ENCODE results near the gene COL15A1.
A peak's percentile ranks its signal among the peaks of the same experiment; 100 is the strongest.

COL15A1 gene

DNA sequence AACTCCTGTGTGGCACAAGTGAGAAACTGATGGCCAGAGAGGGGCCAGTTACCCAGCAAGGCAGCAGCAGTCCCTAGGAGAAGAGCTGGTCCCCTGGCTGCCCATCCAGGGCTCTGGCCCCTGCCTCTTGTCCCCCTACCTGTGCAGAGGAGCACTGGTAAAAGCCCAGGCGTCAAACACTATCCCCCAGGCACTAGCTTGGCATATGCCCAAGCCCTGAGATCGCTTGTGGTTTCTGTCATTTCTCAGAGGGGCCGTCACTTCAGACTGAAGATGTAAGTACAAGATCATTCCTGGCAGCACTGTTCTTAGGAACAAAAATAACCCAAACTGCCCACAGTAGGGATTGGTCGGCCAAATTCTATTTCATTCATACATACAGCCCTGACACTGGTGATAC, 53.9 kb downstream of the COL15A1 start:
- TF ChIP-seq, protein P1, sequence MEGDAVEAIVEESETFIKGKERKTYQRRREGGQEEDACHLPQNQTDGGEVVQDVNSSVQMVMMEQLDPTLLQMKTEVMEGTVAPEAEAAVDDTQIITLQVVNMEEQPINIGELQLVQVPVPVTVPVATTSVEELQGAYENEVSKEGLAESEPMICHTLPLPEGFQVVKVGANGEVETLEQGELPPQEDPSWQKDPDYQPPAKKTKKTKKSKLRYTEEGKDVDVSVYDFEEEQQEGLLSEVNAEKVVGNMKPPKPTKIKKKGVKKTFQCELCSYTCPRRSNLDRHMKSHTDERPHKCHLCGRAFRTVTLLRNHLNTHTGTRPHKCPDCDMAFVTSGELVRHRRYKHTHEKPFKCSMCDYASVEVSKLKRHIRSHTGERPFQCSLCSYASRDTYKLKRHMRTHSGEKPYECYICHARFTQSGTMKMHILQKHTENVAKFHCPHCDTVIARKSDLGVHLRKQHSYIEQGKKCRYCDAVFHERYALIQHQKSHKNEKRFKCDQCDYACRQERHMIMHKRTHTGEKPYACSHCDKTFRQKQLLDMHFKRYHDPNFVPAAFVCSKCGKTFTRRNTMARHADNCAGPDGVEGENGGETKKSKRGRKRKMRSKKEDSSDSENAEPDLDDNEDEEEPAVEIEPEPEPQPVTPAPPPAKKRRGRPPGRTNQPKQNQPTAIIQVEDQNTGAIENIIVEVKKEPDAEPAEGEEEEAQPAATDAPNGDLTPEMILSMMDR (IDR thresholded peaks at IDR 0.05; ENCODE audit: control insufficient read depth, insufficient read depth, low read depth, low read length, missing control alignments) = no peak
- DNase-seq (ENCODE audit: low read depth) = no peak

DNA sequence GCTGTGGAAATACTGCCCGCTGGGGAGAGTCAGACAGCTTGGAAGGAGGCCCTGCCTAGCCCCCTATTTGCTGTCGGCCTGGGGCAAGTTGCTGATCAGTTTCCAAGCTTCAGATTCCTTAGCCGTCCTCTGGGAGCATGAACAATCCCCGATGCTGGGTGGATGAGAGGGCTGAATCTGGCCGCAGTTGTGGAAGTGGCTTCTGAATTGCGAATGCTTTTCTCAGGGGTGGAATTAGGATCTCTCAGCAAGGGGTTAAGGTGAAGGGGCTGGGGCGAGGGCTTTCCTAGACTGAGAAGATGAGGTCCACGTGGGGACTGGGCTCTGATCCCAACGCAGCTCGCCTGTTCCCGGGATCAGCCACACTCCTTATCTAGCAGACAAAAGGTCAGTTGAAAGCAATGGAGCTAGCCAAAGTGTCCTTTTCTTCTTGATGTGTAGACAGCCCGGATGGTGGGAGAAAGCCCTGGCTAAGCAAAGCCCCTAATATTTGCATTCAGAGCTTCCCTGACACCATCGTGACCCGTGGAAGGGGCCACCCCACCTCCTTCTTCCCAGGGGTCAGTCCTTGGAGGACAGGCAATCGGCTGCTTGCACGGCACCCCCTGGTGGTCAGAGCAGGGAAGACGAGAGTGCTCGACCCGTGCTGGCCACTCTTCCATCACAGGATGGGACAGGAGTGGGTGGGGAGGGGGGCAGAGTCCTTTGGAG, 54.9 kb downstream of the COL15A1 start:
- TF ChIP-seq, protein P1 (IDR thresholded peaks at IDR 0.05; ENCODE audit: control insufficient read depth, insufficient read depth, low read depth, low read length, missing control alignments) = peak; percentile 93

More for the DNA sequence above, 53.9 kb downstream of the COL15A1 start:
- H3K4me3 ChIP-seq (ENCODE audit: control insufficient read depth, low read depth, low read length) = no peak overlapping the region

DNA sequence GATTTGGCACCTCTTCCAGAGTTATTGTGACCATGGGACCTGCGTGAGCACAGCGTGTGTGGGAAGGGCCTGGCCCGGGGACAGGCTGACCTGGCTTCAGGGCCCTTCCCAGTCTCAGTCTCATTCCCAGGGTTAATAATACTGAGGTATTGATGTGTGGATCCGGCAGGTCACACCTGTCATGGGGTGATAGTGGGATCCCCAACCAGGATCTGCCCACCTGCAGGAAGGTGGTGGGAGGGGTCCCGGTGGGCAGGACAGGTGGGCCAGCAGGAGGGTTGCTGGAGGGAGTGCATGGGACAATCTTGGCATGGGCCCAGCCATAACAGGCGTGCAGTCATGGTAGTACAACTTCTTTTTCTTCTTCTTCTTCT, 55.4 kb downstream of the COL15A1 start:
- TF ChIP-seq, protein P1 (IDR thresholded peaks at IDR 0.05; ENCODE audit: control insufficient read depth, insufficient read depth, low read depth, low read length, missing control alignments) = no peak
- DNase-seq (ENCODE audit: low read depth) = no peak

More for the DNA sequence above, 54.9 kb downstream of the COL15A1 start:
- no peak for DNase-seq (ENCODE audit: low read depth)
- H3K4me3 ChIP-seq (ENCODE audit: control insufficient read depth, low read depth, low read length) = no peak overlapping the region

DNA sequence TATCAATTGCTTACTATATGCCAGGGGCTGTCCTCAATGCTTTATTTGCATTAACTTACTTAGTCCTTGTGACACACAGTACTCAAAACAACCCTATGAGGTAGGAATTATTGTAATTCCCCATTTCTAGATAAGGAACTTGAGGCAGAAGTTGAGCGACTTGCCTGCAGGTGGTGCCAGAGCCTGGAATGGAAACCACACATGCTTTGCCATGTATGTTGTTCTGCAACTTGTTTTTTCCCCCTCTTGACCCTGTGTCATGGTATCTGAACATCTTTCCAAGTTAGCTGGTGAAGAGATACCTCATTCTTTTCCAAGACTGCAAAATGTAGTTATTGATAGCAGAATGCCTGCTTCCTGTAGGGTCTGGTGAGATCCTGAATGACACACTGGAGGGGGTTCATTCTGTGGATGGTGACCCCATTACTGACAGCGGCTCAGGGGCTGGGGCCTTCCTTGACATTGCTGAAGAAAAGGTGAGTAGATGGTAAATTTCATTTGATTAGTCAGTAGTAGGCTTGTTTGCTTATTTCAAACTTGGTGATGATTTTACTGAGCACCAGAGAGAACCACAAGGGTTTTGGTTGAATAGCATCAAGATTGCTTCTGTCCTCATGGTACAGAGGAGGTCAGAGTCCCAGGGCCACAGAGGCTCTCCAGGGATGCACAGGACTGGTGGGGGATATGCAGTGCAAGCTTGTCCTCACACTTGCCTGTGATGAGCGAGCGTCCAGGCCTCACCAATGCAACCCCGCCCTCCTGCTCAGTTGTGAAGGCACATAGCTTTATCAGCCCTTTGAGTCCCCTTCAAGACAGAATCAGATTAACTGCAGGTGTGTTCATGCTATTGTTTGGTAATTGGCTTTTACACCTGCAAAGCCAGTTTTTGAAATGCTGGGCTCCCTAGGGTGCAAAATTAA, 57.0 kb downstream of the COL15A1 start:
- no peak overlapping the region for H3K4me3 ChIP-seq (ENCODE audit: control insufficient read depth, low read depth, low read length)
- DNase-seq (ENCODE audit: low read depth) = no peak
- TF ChIP-seq, protein P1 (IDR thresholded peaks at IDR 0.05; ENCODE audit: control insufficient read depth, insufficient read depth, low read depth, low read length, missing control alignments) = peak; percentile 85

More for the DNA sequence above, 55.4 kb downstream of the COL15A1 start:
- H3K4me3 ChIP-seq (ENCODE audit: control insufficient read depth, low read depth, low read length) = no peak overlapping the region

DNA sequence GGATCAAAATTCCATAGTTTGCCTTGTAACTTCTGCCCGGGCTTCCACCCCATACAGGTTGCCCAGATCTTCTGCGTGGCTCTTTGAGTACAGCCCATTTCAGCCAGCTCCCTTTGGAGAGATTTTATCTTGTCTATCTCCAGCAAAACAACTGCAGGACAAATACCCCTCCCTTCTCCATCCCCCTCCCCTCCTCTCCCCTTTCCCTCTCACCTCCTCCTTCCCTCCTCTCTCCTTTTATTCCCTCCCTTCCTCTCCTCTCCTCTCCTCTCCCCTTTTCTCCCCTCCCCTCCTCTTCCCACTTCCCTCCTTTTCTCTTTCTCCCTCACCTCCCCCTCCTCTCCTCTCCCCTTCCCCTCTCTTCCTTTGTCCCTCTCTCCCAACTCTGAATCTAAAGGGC, 58.2 kb downstream of the COL15A1 start:
- TF ChIP-seq, protein P1 (IDR thresholded peaks at IDR 0.05; ENCODE audit: control insufficient read depth, insufficient read depth, low read depth, low read length, missing control alignments) = no peak
- no peak for DNase-seq (ENCODE audit: low read depth)
- no peak overlapping the region for H3K4me3 ChIP-seq (ENCODE audit: control insufficient read depth, low read depth, low read length)

DNA sequence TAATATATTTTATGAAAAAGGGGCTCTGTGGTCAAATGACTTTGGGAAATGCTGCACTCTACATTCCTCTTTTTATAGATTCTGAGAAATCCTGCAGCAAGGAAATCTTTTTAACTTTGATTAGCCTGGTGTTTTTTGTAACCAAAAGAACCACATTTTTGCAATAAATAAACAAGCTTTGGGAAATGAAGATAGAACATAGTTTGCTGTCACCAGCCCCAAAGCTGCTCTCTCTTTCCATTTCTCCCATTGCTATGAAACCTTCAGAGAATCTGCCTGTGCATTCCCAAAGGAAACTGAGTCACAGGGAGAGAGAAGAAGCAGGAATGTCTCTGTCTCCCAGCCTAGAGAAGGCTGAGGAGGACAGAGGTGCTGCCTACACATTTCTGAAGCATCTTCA, 59.0 kb downstream of the COL15A1 start:
- TF ChIP-seq, protein P1 (IDR thresholded peaks at IDR 0.05; ENCODE audit: control insufficient read depth, insufficient read depth, low read depth, low read length, missing control alignments) = no peak
- no peak for DNase-seq (ENCODE audit: low read depth)
- no peak overlapping the region for H3K4me3 ChIP-seq (ENCODE audit: control insufficient read depth, low read depth, low read length)

All from AG09309 (cell line).